GM12875 (cell line): ENCODE data around the gene HAPLN3.

Experiments used
- H3K4me3 ChIP-seq: one replicate; pipeline ENCODE4 v1.5.1; 2011; ENCODE audit warnings: low read depth, low read length, control low read depth
- CTCF ChIP-seq: IDR thresholded peaks from 2 replicates; pipeline ENCODE4 v1.5.1; 2011; ENCODE audit warnings: low read depth, mild to moderate bottlenecking, control low read depth, inconsistent platforms, low read length, moderate library complexity, borderline replicate concordance; ENCODE audit not compliant: insufficient read depth

HAPLN3 gene

GRCh38 chr15:88877906-88878305 is 17.4 kb downstream of the HAPLN3 start:
- no peak overlapping the region for H3K4me3 ChIP-seq
- no peak for TF ChIP-seq CTCF

GRCh38 chr15:88877415-88877814 is 17.9 kb downstream of the HAPLN3 start:
- H3K4me3 ChIP-seq: no peak overlapping the region
- no peak for TF ChIP-seq CTCF

- no peak for TF ChIP-seq CTCF
- no peak overlapping the region for H3K4me3 ChIP-seq
Measured at GRCh38 chr15:88876573-88876972, 18.8 kb downstream of the HAPLN3 start.

- H3K4me3 ChIP-seq: no peak overlapping the region
- no peak for TF ChIP-seq CTCF
Measured at GRCh38 chr15:88874684-88875083, 20.7 kb downstream of the HAPLN3 start.

- H3K4me3 ChIP-seq: no peak overlapping the region
- TF ChIP-seq CTCF: no peak
Measured at GRCh38 chr15:88874275-88874674, 21.1 kb downstream of the HAPLN3 start.

- no peak overlapping the region for H3K4me3 ChIP-seq
Measured at GRCh38 chr15:88873786-88874185, 21.6 kb downstream of the HAPLN3 start.

GRCh38 chr15:88872706-88873105 is 22.6 kb downstream of the HAPLN3 start:
- no peak for TF ChIP-seq CTCF
- H3K4me3 ChIP-seq: no peak overlapping the region

More at GRCh38 chr15:88873786-88874185, 21.6 kb downstream of the HAPLN3 start:
- TF ChIP-seq CTCF: no peak
